IMR-90 (cell line): Measurements from ENCODE around the gene IZUMO4. TPM values are rescaled to one million over a fixed set of nuclear protein-coding genes. Genes with fewer than 3 reads are reported as not detected.

Experiments
- ATAC-seq: fragments of 200-7000 bp; cut with Tn5 transposase; 2 replicates; pipeline ENCODE4 v1.9.1; 2020; ENCODE audit warnings: low read depth, mild to moderate bottlenecking, moderate library complexity
- BruUV-seq: library from RNA; stranded (reverse); fragments of 400-500 nt; replicated peaks from 2 replicates; lab custom pipeline; 2021; lab: Mats Ljungman, UMichigan
- CTCF ChIA-PET: fragments of 300-600 bp; formaldehyde crosslinking; extraction: SDS; loops from one replicate; lab custom pipeline; 2021; ENCODE audit warnings: antibody characterized with exemption; lab: Yijun Ruan, JAX
- POLR2A ChIA-PET: fragments of 300-600 bp; sonication (Branson Sonifier 250); formaldehyde crosslinking; loops from one replicate; lab custom pipeline; 2022; ENCODE audit warnings: antibody characterized with exemption; ENCODE audit not compliant: unreplicated experiment; lab: Charles Lee
- DNase-seq: peaks from one replicate; pipeline ENCODE4 v3.0.0; 2013
- H2AFZ ChIP-seq: replicated peaks from 2 replicates; pipeline ENCODE3; 2013; ENCODE audit warnings: low read length, mild to moderate bottlenecking; ENCODE audit not compliant: poor library complexity
- H2AK5ac ChIP-seq: 2 replicates; pipeline ENCODE4 v1.6.1; 2013; ENCODE audit warnings: low read depth, low read length, inconsistent platforms
- H2AK9ac ChIP-seq: replicated peaks from 2 replicates; pipeline ENCODE3; 2013; ENCODE audit warnings: mild to moderate bottlenecking, low read depth, low read length, moderate library complexity; ENCODE audit not compliant: poor library complexity
- H2BK120ac ChIP-seq: 2 replicates; pipeline ENCODE4 v1.6.1; 2013; ENCODE audit warnings: low read depth, low read length, inconsistent platforms
- H2BK15ac ChIP-seq: 3 replicates; pipeline ENCODE4 v1.6.1; 2013; ENCODE audit warnings: low read depth, low read length, inconsistent platforms
- H2BK20ac ChIP-seq: 2 replicates; pipeline ENCODE4 v1.6.1; 2013; ENCODE audit warnings: low read depth, mild to moderate bottlenecking, inconsistent platforms, low read length, moderate library complexity
- H2BK5ac ChIP-seq: 2 replicates; pipeline ENCODE4 v1.6.1; 2013; ENCODE audit warnings: mild to moderate bottlenecking, low read depth, low read length, inconsistent platforms; ENCODE audit not compliant: poor library complexity, severe bottlenecking
- H3K14ac ChIP-seq: replicated peaks from 2 replicates; pipeline ENCODE4 v1.6.1; 2013; ENCODE audit warnings: low read depth, low read length, inconsistent platforms
- H3K18ac ChIP-seq: 2 replicates; pipeline ENCODE4 v1.6.1; 2013; ENCODE audit warnings: low read depth, low read length, control low read depth
- H3K23ac ChIP-seq: 2 replicates; pipeline ENCODE4 v1.6.1; 2013; ENCODE audit warnings: low read depth, low read length, inconsistent platforms
- H3K27ac ChIP-seq: 2 replicates; pipeline ENCODE4 v1.5.1; 2013; ENCODE audit warnings: mild to moderate bottlenecking, control low read depth, low read length; ENCODE audit not compliant: insufficient read depth
- H3K27me3 ChIP-seq: 2 replicates; pipeline ENCODE4 v1.6.1; 2013; ENCODE audit warnings: low read length; ENCODE audit not compliant: control insufficient read depth, insufficient read depth
- H3K36me3 ChIP-seq: 2 replicates; pipeline ENCODE4 v1.6.1; 2013; ENCODE audit warnings: low read length, mixed read lengths; ENCODE audit not compliant: control insufficient read depth, insufficient read depth
- H3K4ac ChIP-seq: 2 replicates; pipeline ENCODE4 v1.6.1; 2013; ENCODE audit warnings: low read depth, low read length, inconsistent platforms
- H3K4me1 ChIP-seq: 2 replicates; pipeline ENCODE4 v1.6.1; 2013; ENCODE audit warnings: low read length, mixed read lengths; ENCODE audit not compliant: control insufficient read depth, insufficient read depth
- H3K4me2 ChIP-seq: 2 replicates; pipeline ENCODE4 v1.6.1; 2013; ENCODE audit warnings: low read depth, mild to moderate bottlenecking, control low read depth, low read length, moderate library complexity
- H3K4me3 ChIP-seq: 2 replicates; pipeline ENCODE4 v1.5.1; 2013; ENCODE audit warnings: low read depth, mild to moderate bottlenecking, control low read depth, low read length, moderate library complexity; ENCODE audit not compliant: insufficient read depth
- H3K56ac ChIP-seq: 2 replicates; pipeline ENCODE4 v1.6.1; 2013; ENCODE audit warnings: low read length, inconsistent platforms; ENCODE audit not compliant: insufficient read depth; ENCODE audit errors: extremely low read depth
- H3K79me1 ChIP-seq, 2 experiments: 2 replicates each; pipeline ENCODE4 v1.6.1; 2013; ENCODE audit warnings: low read length in 2 of 2, inconsistent platforms in 1 of 2, low read depth in 1 of 2
- H3K9ac ChIP-seq: 2 replicates; pipeline ENCODE4 v1.6.1; 2013; ENCODE audit warnings: low read depth, low read length, control low read depth
- H3K9me1 ChIP-seq: 2 replicates; pipeline ENCODE4 v1.6.1; 2013; ENCODE audit warnings: low read length, inconsistent platforms; ENCODE audit not compliant: insufficient read depth
- H3K9me3 ChIP-seq: 2 replicates; pipeline ENCODE4 v1.6.1; 2013; ENCODE audit warnings: low read length; ENCODE audit not compliant: control insufficient read depth, insufficient read depth
- H4K20me1 ChIP-seq: 2 replicates; pipeline ENCODE4 v1.6.1; 2013; ENCODE audit warnings: low read length, inconsistent platforms; ENCODE audit not compliant: insufficient read depth
- H4K5ac ChIP-seq: 2 replicates; pipeline ENCODE4 v1.6.1; 2013; ENCODE audit warnings: mild to moderate bottlenecking, low read depth, low read length, control low read depth
- H4K8ac ChIP-seq, 2 experiments: 2 replicates each; pipeline ENCODE4 v1.6.1; 2013; ENCODE audit warnings: low read depth in 2 of 2, low read length in 2 of 2, control low read depth in 1 of 2, inconsistent platforms in 1 of 2
- H4K91ac ChIP-seq: 2 replicates; pipeline ENCODE4 v1.6.1; 2013; ENCODE audit warnings: low read depth, low read length, inconsistent platforms; ENCODE audit not compliant: insufficient read depth
- BHLHE40 ChIP-seq: fragments of 150-350 bp; IDR thresholded peaks from 2 replicates; pipeline ENCODE4 v1.6.1; 2016; ENCODE audit warnings: mild to moderate bottlenecking, low read depth, low read length
- CEBPB ChIP-seq: IDR thresholded peaks from 2 replicates; pipeline ENCODE4 v1.6.1; 2012; ENCODE audit warnings: low read depth, low read length, improper control_type of control experiment
- CHD1 ChIP-seq: IDR thresholded peaks from 2 replicates; pipeline ENCODE4 v1.6.1; 2012; ENCODE audit warnings: low read depth, low read length, improper control_type of control experiment
- CTCF ChIP-seq: conservative IDR thresholded peaks from 2 replicates; pipeline ENCODE4 v1.5.1; 2012; ENCODE audit warnings: mild to moderate bottlenecking, low read depth, low read length, improper control_type of control experiment
- FOS ChIP-seq: fragments of 150-350 bp; IDR thresholded peaks from 2 replicates; pipeline ENCODE4 v1.6.1; 2016; ENCODE audit warnings: low read depth, low read length
- MAFK ChIP-seq: IDR thresholded peaks from 2 replicates; pipeline ENCODE4 v1.6.1; 2012; ENCODE audit warnings: low read depth, low read length, improper control_type of control experiment
- MXI1 ChIP-seq: IDR thresholded peaks from 2 replicates; pipeline ENCODE4 v1.6.1; 2012; ENCODE audit warnings: low read depth, mild to moderate bottlenecking, low read length, moderate library complexity, borderline replicate concordance
- RFX5 ChIP-seq: IDR thresholded peaks from 2 replicates; pipeline ENCODE4 v1.8.0; 2012; ENCODE audit warnings: low read depth, mild to moderate bottlenecking, low read length, moderate library complexity
- USF2 ChIP-seq: fragments of 150-350 bp; IDR thresholded peaks from 2 replicates; pipeline ENCODE4 v1.6.1; 2017; ENCODE audit warnings: mild to moderate bottlenecking, antibody characterized with exemption, low read length, low read depth
- WGBS, 2 experiments: methylation state at CpG; one replicate each; pipeline versions ENCODE4 v1.1.5 to v1.1.7; 2013; ENCODE audit warnings: missing lambda C conversion rate in 2 of 2; ENCODE audit not compliant: insufficient read length in 1 of 2; ENCODE audit errors: extremely low coverage in 2 of 2; 5-methylcytosine and 5-hydroxymethylcytosine counted together
- dilution Hi-C: fragments of 300-500 bp; cut with HindIII; formaldehyde crosslinking; loops from one replicate; pipeline ENCODE4 v1.14.3; 2018; ENCODE audit warnings: low sequenced_read_pairs; ENCODE audit not compliant: unreplicated experiment
- in situ Hi-C: fragments of 300-500 bp; cut with MboI; formaldehyde crosslinking; loops from 3 replicates; pipeline ENCODE4 v1.14.3; 2019; ENCODE audit warnings: low sequenced_read_pairs, inconsistent platforms, mixed read lengths
- intact Hi-C: fragments of 100-400 bp; cut with micrococcal nuclease; formaldehyde crosslinking; loops from 2 replicates; pipeline ENCODE4 v1.10.0; 2022
- polyA plus RNA-seq, 3 experiments: library from polyadenylated mRNA; depleted of rRNA; stranded (reverse); fragments of >200 nt; gene quantifications; 2 replicates each; pipeline ENCODE4 v1.2.3, GENCODE V29; 2012; ENCODE audit warnings: low replicate concordance in 1 of 3
- total RNA-seq: library from RNA; depleted of rRNA; stranded (reverse); fragments of >200 nt; gene quantifications from 2 replicates; pipeline ENCODE4 v1.2.3, GENCODE V29; 2012

The IZUMO4 gene
- total and polyA plus RNA-seq, 2 of the 4 experiments (the other 2 are of a cell fraction) = 0.72 to 2.8 TPM

GRCh38 chr19:2103045-2103707, 6.5 kb downstream of the IZUMO4 start:
- POLR2A ChIA-PET = no interaction called here
- no peak overlapping the region for H2AK5ac ChIP-seq
- no peak overlapping the region for H3K27ac ChIP-seq
- CTCF ChIA-PET = no interaction called here
- peaks cover 59% of the 10 kb centered on the region for H4K20me1 ChIP-seq
- no peak overlapping the region for H3K14ac ChIP-seq
- H3K9me3 ChIP-seq = no peaks in the 10 kb centered on the region
- no TSS peak for BruUV-seq
- no peak overlapping the region for H3K4ac ChIP-seq
- no peak overlapping the region for H3K23ac ChIP-seq
- H3K9me1 ChIP-seq = peaks cover 7% of the 10 kb centered on the region
- no peaks in the 10 kb centered on the region for H3K4me1 ChIP-seq
- no peaks in the 10 kb centered on the region for H3K27me3 ChIP-seq
- no peak overlapping the region for H3K4me3 ChIP-seq
- H3K79me1 ChIP-seq = peaks cover 12 to 38% of the 10 kb centered on the region in 2 experiments
- H4K5ac ChIP-seq = no peak overlapping the region
- 92% methylated on average over 10 of the region's 20 CpGs; no CpG with 5 or more reads in 1 of the 2 experiments for WGBS, 2 experiments
- intact Hi-C loops = no loop called here
- H2BK15ac ChIP-seq = no peak overlapping the region
- ATAC-seq (no peak), DNase-seq (no peak)
- in situ Hi-C loops = no loop called here
- H2AFZ ChIP-seq = no peak overlapping the region
- H4K91ac ChIP-seq = no peak overlapping the region
- no peak overlapping the region for H2BK5ac ChIP-seq
- no peak overlapping the region for H2AK9ac ChIP-seq
- TF ChIP-seq CTCF (no peak), BHLHE40 (no peak), MXI1 (no peak), FOS (no peak), MAFK (no peak), CEBPB (no peak), RFX5 (no peak), USF2 (no peak), CHD1 (no peak)
- dilution Hi-C loops = no loop called here
- H3K4me2 ChIP-seq = no peak overlapping the region
- peaks cover 63% of the 10 kb centered on the region for H3K36me3 ChIP-seq
- H3K9ac ChIP-seq = no peak overlapping the region
- H2BK20ac ChIP-seq = no peak overlapping the region
- H4K8ac ChIP-seq = no peak overlapping the region
- H2BK120ac ChIP-seq = no peak overlapping the region
- no peak overlapping the region for H3K18ac ChIP-seq
- no peak overlapping the region for H3K56ac ChIP-seq
